ENCODE measurements around the gene CD2AP.

CD2AP gene

GRCh38 chr6:47452899-47453298 lies 24.7 kb upstream of the CD2AP start:
- no peak for TF ChIP-seq CTCF (IDR thresholded peaks at IDR 0.05; ENCODE audit: low read depth, low read length)
- no peak for DNase-seq (ENCODE audit: extremely low read depth, low read depth)

GRCh38 chr6:47453372-47453936 lies 24.1 kb upstream of the CD2AP start:
- TF ChIP-seq CTCF (IDR thresholded peaks at IDR 0.05; ENCODE audit: low read depth, low read length): no peak
- DNase-seq (ENCODE audit: extremely low read depth, low read depth): no peak

- no peak for DNase-seq (ENCODE audit: extremely low read depth, low read depth)
- no peak for TF ChIP-seq CTCF (IDR thresholded peaks at IDR 0.05; ENCODE audit: low read depth, low read length)
Measured at GRCh38 chr6:47454713-47455396, 22.7 kb upstream of the CD2AP start.

- no peak for DNase-seq (ENCODE audit: extremely low read depth, low read depth)
- no peak for TF ChIP-seq CTCF (IDR thresholded peaks at IDR 0.05; ENCODE audit: low read depth, low read length)
Measured at GRCh38 chr6:47455533-47456209, 21.9 kb upstream of the CD2AP start.

- no peak for DNase-seq (ENCODE audit: extremely low read depth, low read depth)
- TF ChIP-seq CTCF (IDR thresholded peaks at IDR 0.05; ENCODE audit: low read depth, low read length): no peak
Measured at GRCh38 chr6:47456536-47456975, 21.0 kb upstream of the CD2AP start.

GRCh38 chr6:47457370-47457769 lies 20.2 kb upstream of the CD2AP start:
- DNase-seq (ENCODE audit: extremely low read depth, low read depth): no peak
- TF ChIP-seq CTCF (IDR thresholded peaks at IDR 0.05; ENCODE audit: low read depth, low read length): no peak

GRCh38 chr6:47464052-47464451 lies 13.5 kb upstream of the CD2AP start:
- TF ChIP-seq CTCF (IDR thresholded peaks at IDR 0.05; ENCODE audit: low read depth, low read length): no peak
- no peak for DNase-seq (ENCODE audit: extremely low read depth, low read depth)

Measured in AG09319 (cell line).